Body of pancreas (tissue), 4 donors: ENCODE measurements around the gene ARHGEF25.

Experiments used
- POLR2A ChIP-seq, 3 donors: fragments of 450-650 bp; IDR thresholded peaks; one replicate each; pipeline ENCODE4 v1.6.1; 2016; ENCODE audit warnings: antibody characterized with exemption in 3 of 3, mild to moderate bottlenecking in 2 of 3
- TF ChIP-seq, protein P1 (sequence below), 7 experiments: fragments of 450-650 bp in 4 of 7; fragments of 200-600 bp in 3 of 7; sonication (generic) in 3 of 7; IDR thresholded peaks; one replicate each; pipeline ENCODE4 v1.5.1; 2016 to 2019; ENCODE audit warnings: antibody characterized with exemption in 7 of 7

DNA sequence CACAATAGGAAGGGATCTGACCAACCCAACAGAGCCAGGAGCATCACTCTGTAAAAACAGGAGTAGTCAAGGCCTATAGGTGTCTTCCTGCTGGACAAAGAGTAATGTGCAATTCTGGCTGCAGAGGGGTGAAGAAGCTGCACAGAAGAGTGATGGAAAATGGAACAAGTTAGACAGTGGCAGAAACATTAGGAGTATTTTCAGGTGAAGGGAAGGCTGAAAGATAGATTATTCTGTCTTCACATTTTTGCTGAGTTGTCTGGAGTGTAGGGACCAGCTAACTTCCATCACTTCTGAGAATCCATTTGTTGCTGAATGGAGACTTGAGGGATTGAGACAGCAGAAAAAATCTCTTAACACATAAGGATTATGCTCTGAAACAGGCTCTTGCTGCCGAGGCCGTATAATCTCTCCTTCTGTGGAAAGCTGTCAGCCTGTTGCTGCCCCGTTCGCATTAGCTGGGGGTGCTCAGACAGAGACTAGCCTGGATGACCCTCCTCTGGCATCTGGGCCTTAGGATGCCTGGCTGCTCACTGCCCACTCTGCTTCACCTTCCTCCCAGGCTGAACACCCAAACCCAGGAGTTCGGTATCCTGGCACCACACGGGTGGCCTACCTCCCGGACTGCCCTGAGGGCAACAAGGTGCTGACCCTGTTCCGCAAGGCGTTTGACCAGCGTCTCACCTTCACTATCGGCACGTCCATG lies 3.1 kb upstream of the ARHGEF25 start:
- TF ChIP-seq, protein P1, sequence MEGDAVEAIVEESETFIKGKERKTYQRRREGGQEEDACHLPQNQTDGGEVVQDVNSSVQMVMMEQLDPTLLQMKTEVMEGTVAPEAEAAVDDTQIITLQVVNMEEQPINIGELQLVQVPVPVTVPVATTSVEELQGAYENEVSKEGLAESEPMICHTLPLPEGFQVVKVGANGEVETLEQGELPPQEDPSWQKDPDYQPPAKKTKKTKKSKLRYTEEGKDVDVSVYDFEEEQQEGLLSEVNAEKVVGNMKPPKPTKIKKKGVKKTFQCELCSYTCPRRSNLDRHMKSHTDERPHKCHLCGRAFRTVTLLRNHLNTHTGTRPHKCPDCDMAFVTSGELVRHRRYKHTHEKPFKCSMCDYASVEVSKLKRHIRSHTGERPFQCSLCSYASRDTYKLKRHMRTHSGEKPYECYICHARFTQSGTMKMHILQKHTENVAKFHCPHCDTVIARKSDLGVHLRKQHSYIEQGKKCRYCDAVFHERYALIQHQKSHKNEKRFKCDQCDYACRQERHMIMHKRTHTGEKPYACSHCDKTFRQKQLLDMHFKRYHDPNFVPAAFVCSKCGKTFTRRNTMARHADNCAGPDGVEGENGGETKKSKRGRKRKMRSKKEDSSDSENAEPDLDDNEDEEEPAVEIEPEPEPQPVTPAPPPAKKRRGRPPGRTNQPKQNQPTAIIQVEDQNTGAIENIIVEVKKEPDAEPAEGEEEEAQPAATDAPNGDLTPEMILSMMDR (IDR thresholded peaks at IDR 0.05) = no peak
- TF ChIP-seq POLR2A (IDR thresholded peaks at IDR 0.05) = no peak
